ENCODE measurements around the gene ANO10. TPM values are rescaled to one million over a fixed set of nuclear protein-coding genes. Genes with fewer than 3 reads are reported as not detected.

The ANO10 gene
- total RNA-seq, 2 experiments from 2014 or later: 9.3 to 9.7 TPM

DNA sequence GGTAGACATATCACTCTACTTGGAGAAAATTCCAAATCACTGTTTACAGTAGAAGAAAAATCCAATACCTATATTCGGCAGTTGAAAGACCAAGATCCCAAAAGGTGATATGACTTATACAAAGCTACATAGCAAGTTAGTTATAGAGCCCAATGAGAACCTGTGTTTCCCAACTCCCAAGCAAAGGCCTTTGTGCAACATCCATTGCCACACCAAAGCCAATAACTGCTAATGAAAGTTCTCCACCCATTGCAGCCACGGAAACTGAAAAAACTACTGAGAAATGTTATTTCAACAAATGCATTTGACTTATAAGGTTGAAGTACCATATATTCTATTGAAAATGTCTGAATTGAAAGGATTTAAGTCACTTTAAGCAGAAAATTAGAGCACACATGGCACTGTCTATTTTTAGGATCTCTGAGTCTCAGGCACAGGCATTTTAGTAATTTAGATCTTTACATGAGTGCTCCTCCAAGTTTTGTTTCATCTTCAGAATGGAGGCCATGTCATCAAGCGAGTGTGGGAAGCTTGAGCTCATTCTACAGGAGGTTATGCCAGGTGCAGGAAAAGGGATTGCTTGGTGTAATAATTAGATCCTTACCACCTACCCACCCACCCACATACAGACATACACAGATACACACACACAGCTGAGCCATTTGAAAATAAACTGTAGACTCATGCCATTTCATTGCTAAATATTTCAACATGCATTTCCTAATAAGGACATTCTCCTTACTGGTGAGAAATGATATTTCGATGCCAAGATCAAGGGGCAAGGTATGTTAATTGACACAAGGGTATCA lies 19.7 kb upstream of the ANO10 start:
- Mint-ChIP-seq H3K27ac (no peak overlapping the region), H3K9me3 (no peaks in the 10 kb centered on the region), H3K36me3 (ENCODE audit: low read depth) (no peaks in the 10 kb centered on the region), H3K4me3 (no peak overlapping the region), H3K27me3 (ENCODE audit: low read depth) (peaks cover 2% of the 10 kb centered on the region), H3K4me1 (ENCODE audit: low read depth) (peaks cover 7% of the 10 kb centered on the region)
- DNase-seq: no peak
- intact Hi-C loops (cut with micrococcal nuclease): no loop called here
- CTCF ChIA-PET: interaction anchor here (1.3 kb wide), 1 partner anchor 98 kb away, joined by 3 read pairs; no protein-coding TSS in a partner anchor

DNA sequence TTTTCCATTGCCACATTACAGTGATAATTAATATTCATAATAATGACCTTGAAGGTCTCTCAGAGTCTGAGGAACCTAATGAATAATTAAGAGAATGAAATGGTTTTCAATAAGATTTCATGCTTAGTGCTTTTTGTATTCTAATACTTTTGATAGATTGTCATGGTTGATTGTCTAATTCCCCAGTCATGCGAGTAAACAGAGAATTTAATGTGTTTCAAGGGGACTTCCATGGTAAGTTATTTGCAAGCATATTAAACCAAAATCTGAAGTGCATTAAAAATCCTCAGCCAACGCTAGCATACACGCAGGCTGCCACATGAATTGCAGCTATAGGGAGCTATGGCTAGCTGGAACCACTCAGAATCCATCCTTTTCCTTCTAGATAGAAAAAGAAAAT lies 18.9 kb upstream of the ANO10 start:
- no peak for DNase-seq
- no peaks in the 10 kb centered on the region for H3K9me3 Mint-ChIP-seq
- CTCF ChIA-PET: interaction anchor here (1.3 kb wide), 1 partner anchor 97 kb away, joined by 3 read pairs; no protein-coding TSS in a partner anchor
- no peaks in the 10 kb centered on the region for H3K36me3 Mint-ChIP-seq (ENCODE audit: low read depth)
- H3K27ac Mint-ChIP-seq: no peak overlapping the region
- H3K4me1 Mint-ChIP-seq (ENCODE audit: low read depth): peaks cover 7% of the 10 kb centered on the region
- H3K4me3 Mint-ChIP-seq: no peak overlapping the region
- intact Hi-C loops (cut with micrococcal nuclease): no loop called here
- peaks cover 2% of the 10 kb centered on the region for H3K27me3 Mint-ChIP-seq (ENCODE audit: low read depth)

DNA sequence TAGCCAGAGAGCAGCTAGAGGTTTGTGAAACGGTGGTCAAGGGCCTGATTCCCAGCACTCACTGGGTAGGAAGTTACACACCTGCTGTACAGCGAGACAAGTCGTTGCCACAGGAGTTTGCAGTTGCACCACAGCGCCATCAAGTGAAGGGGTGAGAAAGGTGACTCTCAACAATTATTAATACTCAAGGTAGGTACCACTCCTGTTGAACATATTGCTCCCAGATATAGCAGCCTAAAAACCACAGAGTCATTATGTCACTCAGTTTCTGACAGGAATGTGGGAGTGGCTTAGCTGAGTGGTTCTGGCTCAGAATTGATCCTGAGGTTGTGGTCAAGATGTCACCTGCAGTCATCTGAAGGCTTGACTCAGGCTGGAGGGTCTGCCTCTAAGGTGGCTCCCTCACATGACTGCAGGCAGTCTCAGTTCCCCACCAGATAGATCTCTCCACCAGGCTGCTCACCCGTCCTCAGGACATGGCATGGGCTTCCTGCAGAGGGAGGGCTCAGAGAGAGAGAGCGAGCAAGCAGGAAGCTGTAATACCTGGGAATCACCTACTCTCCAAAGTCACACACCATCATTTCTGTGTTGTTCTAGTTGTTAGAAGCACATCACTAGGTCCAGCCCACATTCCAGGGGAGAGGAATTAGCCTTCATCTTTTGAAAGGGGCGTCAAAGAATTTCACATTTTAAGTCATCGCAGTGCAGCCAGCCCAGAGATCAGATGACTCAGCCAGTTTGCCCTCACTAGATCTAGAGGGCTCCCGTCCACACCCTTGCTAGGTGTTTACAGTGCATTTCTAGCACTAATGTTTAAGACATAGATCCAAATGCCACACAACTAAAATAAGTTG lies 17.0 kb upstream of the ANO10 start:
- Mint-ChIP-seq H3K36me3 (ENCODE audit: low read depth) (no peaks in the 10 kb centered on the region), H3K4me3 (no peak overlapping the region), H3K27ac (no peak overlapping the region), H3K27me3 (ENCODE audit: low read depth) (peaks cover under 1% of the 10 kb centered on the region), H3K9me3 (no peaks in the 10 kb centered on the region), H3K4me1 (ENCODE audit: low read depth) (peaks cover 7% of the 10 kb centered on the region)
- CTCF ChIA-PET: interaction anchor here (0.7 kb wide), 1 partner anchor 658 kb away, joined by 4 read pairs; no protein-coding TSS in a partner anchor
- peak; percentile 77 for DNase-seq
- intact Hi-C loops (cut with micrococcal nuclease): loop anchor here (1.0 to 5.0 kb wide), 3 partner anchors 95 to 477 kb away; no protein-coding TSS in a partner anchor

DNA sequence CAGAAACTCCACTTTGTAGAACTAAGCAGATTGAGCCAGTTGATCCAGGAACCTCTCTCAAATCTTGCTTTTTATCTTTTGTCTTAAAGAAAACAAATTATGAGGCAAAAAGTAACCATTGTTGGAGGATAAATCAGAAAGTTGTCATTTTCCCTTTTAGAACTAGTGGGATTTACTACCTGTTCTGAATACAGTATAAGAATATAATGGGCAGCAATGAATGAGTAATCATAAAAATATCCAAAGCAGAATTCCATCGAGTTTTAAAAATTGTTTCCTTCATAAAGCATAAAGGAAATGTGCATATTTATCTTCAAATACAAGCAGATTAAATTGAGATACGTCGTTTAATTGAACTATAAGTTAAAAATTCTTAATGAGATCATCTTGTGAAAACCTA lies 15.9 kb upstream of the ANO10 start:
- H3K4me3 Mint-ChIP-seq: no peak overlapping the region
- no peak overlapping the region for H3K27ac Mint-ChIP-seq
- no peaks in the 10 kb centered on the region for H3K9me3 Mint-ChIP-seq
- no peak for DNase-seq
- no peaks in the 10 kb centered on the region for H3K27me3 Mint-ChIP-seq (ENCODE audit: low read depth)
- H3K4me1 Mint-ChIP-seq (ENCODE audit: low read depth): peaks cover 7% of the 10 kb centered on the region
- CTCF ChIA-PET: no interaction called here
- intact Hi-C loops (cut with micrococcal nuclease): loop anchor here (1.0 to 5.0 kb wide), 3 partner anchors 93 to 475 kb away; no protein-coding TSS in a partner anchor
- no peaks in the 10 kb centered on the region for H3K36me3 Mint-ChIP-seq (ENCODE audit: low read depth)

- peaks cover 5% of the 10 kb centered on the region for H3K36me3 Mint-ChIP-seq (ENCODE audit: low read depth)
- intact Hi-C loops (cut with micrococcal nuclease): no loop called here
- H3K27ac Mint-ChIP-seq: no peak overlapping the region
- CTCF ChIA-PET: no interaction called here
- H3K4me1 Mint-ChIP-seq (ENCODE audit: low read depth): peaks cover 17% of the 10 kb centered on the region
- H3K4me3 Mint-ChIP-seq: no peak overlapping the region
- no peak for DNase-seq
- H3K27me3 Mint-ChIP-seq (ENCODE audit: low read depth): peaks cover 5% of the 10 kb centered on the region
- H3K9me3 Mint-ChIP-seq: peaks cover 3% of the 10 kb centered on the region
Measured at GRCh38 chr3:43632986-43633385, 11.2 kb upstream of the ANO10 start.

- intact Hi-C loops (cut with micrococcal nuclease): no loop called here
- Mint-ChIP-seq H3K9me3 (peaks cover 3% of the 10 kb centered on the region), H3K4me1 (ENCODE audit: low read depth) (peaks cover 21% of the 10 kb centered on the region), H3K27ac (no peak overlapping the region), H3K27me3 (ENCODE audit: low read depth) (peaks cover 5% of the 10 kb centered on the region), H3K4me3 (no peak overlapping the region), H3K36me3 (ENCODE audit: low read depth) (peaks cover 5% of the 10 kb centered on the region)
- no peak for DNase-seq
- CTCF ChIA-PET: no interaction called here
Measured at GRCh38 chr3:43632269-43632733, 10.5 kb upstream of the ANO10 start.

- H3K4me3 Mint-ChIP-seq: no peak overlapping the region
- H3K4me1 Mint-ChIP-seq (ENCODE audit: low read depth): peaks cover 25% of the 10 kb centered on the region
- H3K9me3 Mint-ChIP-seq: peaks cover 3% of the 10 kb centered on the region
- intact Hi-C loops (cut with micrococcal nuclease): loop anchor here (10.0 kb wide), 3 partner anchors 125 to 1025 kb away; partner anchors contain the start of gene NKTR
- peaks cover 5% of the 10 kb centered on the region for H3K27me3 Mint-ChIP-seq (ENCODE audit: low read depth)
- H3K36me3 Mint-ChIP-seq (ENCODE audit: low read depth): peaks cover 5% of the 10 kb centered on the region
- DNase-seq: no peak
- peak overlapping the region; percentile 77 for H3K27ac Mint-ChIP-seq
- CTCF ChIA-PET: no interaction called here
Measured at GRCh38 chr3:43629741-43630140, 7.9 kb upstream of the ANO10 start.

- CTCF ChIA-PET: no interaction called here
- H3K4me3 Mint-ChIP-seq: peak overlapping the region; percentile 16
- peaks cover 5% of the 10 kb centered on the region for H3K27me3 Mint-ChIP-seq (ENCODE audit: low read depth)
- H3K36me3 Mint-ChIP-seq (ENCODE audit: low read depth): peaks cover 5% of the 10 kb centered on the region
- no peak for DNase-seq
- peaks cover 25% of the 10 kb centered on the region for H3K4me1 Mint-ChIP-seq (ENCODE audit: low read depth)
- intact Hi-C loops (cut with micrococcal nuclease): loop anchor here (10.0 kb wide), 3 partner anchors 126 to 1024 kb away; partner anchors contain the start of gene NKTR
- H3K9me3 Mint-ChIP-seq: peaks cover 3% of the 10 kb centered on the region
- peak overlapping the region; percentile 77 for H3K27ac Mint-ChIP-seq
Measured at GRCh38 chr3:43629257-43629656, 7.4 kb upstream of the ANO10 start.

DNA sequence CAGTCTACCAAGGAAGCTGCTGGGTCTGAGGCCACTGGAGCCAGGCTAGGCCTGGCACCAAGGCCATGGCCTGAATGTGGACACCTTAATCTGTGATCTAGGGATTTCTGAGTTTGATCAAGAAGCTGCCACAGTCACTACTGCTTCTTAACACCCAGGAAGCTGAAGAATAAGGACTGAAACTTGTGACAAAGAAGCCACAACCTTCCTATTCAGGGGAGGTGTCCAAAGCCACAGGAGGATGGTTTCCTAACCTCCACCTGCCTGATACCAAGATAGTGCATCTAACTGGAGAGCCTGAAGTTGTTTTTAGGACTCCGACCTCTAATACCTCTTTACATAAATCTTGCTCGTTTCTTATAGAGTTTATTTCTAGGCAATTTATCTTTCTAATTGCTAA lies 5.5 kb upstream of the ANO10 start:
- Mint-ChIP-seq H3K4me1 (ENCODE audit: low read depth) (peaks cover 30% of the 10 kb centered on the region), H3K4me3 (no peak overlapping the region), H3K36me3 (ENCODE audit: low read depth) (peaks cover 5% of the 10 kb centered on the region), H3K27me3 (ENCODE audit: low read depth) (peaks cover 5% of the 10 kb centered on the region), H3K27ac (no peak overlapping the region), H3K9me3 (peaks cover 3% of the 10 kb centered on the region)
- intact Hi-C loops (cut with micrococcal nuclease): loop anchor here (1.0 to 10.0 kb wide), 4 partner anchors 127 to 1023 kb away; partner anchors contain the start of gene NKTR
- peak; percentile 28 for DNase-seq
- CTCF ChIA-PET: no interaction called here

DNA sequence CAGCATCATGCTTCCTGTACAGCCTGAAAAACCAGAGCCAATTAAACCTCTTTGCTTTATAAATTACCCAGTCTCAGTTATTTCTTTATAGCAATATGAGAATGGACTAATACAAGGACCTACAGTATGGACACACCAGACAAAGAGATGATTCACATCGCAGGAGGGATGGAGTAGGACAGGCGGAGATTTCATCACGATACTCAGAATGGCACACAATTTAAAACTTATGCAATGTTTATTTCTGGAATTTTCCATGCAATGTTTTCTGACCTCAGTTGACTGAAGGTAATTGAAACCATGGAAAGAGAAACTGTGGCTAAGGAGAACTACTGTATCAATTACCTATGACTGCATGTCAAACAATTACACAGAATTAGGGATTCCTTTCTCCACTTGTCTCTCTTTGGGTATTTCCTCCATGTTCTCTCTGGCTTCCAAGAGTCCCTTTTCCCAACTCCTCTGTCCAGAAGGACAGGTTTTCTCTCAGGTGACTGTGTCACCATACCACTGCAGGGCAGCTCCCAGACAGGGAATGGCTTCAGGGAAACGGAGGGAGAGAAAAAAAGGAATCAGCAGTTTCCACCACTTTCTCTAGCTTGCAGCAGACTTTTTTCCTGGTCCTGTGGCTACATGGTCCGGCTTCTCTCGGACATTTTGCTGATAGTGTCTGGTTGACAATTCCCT lies 3.0 kb upstream of the ANO10 start:
- Mint-ChIP-seq H3K36me3 (ENCODE audit: low read depth) (peaks cover 5% of the 10 kb centered on the region), H3K4me3 (no peak overlapping the region), H3K27ac (no peak overlapping the region), H3K27me3 (ENCODE audit: low read depth) (peaks cover 4% of the 10 kb centered on the region), H3K9me3 (peaks cover 3% of the 10 kb centered on the region), H3K4me1 (ENCODE audit: low read depth) (peaks cover 23% of the 10 kb centered on the region)
- no peak for DNase-seq
- intact Hi-C loops (cut with micrococcal nuclease): loop anchor here (5.0 to 10.0 kb wide), 4 partner anchors 130 to 1020 kb away; partner anchors contain the start of genes HIGD1A and NKTR
- CTCF ChIA-PET: interaction anchor here (0.7 kb wide), 1 partner anchor 599 kb away, joined by 3 read pairs; no protein-coding TSS in a partner anchor

GRCh38 chr3:43620831-43621655 lies 768 bp downstream of the ANO10 start:
- H3K9me3 Mint-ChIP-seq: no peaks in the 10 kb centered on the region
- H3K27me3 Mint-ChIP-seq (ENCODE audit: low read depth): no peaks in the 10 kb centered on the region
- DNase-seq: peak; percentile 25
- intact Hi-C loops (cut with micrococcal nuclease): loop anchor here (2.0 to 10.0 kb wide), 5 partner anchors 36 to 1016 kb away; partner anchors contain the start of genes HIGD1A and NKTR
- no peaks in the 10 kb centered on the region for H3K36me3 Mint-ChIP-seq (ENCODE audit: low read depth)
- peak overlapping the region; percentile 85 for H3K4me3 Mint-ChIP-seq
- H3K27ac Mint-ChIP-seq: no peak overlapping the region
- H3K4me1 Mint-ChIP-seq (ENCODE audit: low read depth): peaks cover 7% of the 10 kb centered on the region
- CTCF ChIA-PET: interaction anchor here (0.6 kb wide), 1 partner anchor 180 kb away, joined by 3 read pairs; no protein-coding TSS in a partner anchor

Measured in activated naive CD4-positive, alpha-beta T cell treated with anti-CD3 and anti-CD28 coated beads for 36 hours (primary cell).